SU-DHL-6 (cell line): ENCODE data around the gene STK10.

Experiments
- CTCF ChIP-seq: fragments of 200-600 bp; sonication (generic); IDR thresholded peaks from one replicate; pipeline ENCODE4 v1.5.1; 2017; ENCODE audit warnings: antibody characterized with exemption, mild to moderate bottlenecking, low read length, moderate library complexity; ENCODE audit not compliant: insufficient read depth, poor library complexity, severe bottlenecking
- EZH2phosphoT487 ChIP-seq: fragments of 200-600 bp; sonication (generic), shearing (Covaris generic); conservative IDR thresholded peaks from 2 replicates; pipeline ENCODE4 v1.6.1; 2018; ENCODE audit warnings: mild to moderate bottlenecking, antibody characterized with exemption, low read length, moderate library complexity, mixed read lengths

- TF ChIP-seq CTCF = no peak
- no peak for TF ChIP-seq EZH2phosphoT487
Observed at GRCh38 chr5:172213126-172213525, 25.1 kb upstream of the STK10 start.
